HG02981 (cell line): ENCODE data around the gene SPATA22.
"Not testable (repeated sequence)": the region's sequence is repeated elsewhere in the genome, so short reads cannot be mapped to it uniquely, and the experiment has no call there.

ENCODE experiments used
- ATAC-seq: cut with Tn5 transposase; IDR thresholded peaks from one replicate; pipeline ENCODE4 v1.9.1; 2021; ENCODE audit warnings: mild to moderate bottlenecking, moderate library complexity; ENCODE audit not compliant: unreplicated experiment

Gene SPATA22

GRCh38 chr17:3475251-3475685 is 3.6 kb upstream of the SPATA22 start:
- ATAC-seq = no peak

GRCh38 chr17:3474212-3474611 is 2.6 kb upstream of the SPATA22 start:
- no peak for ATAC-seq

- no peak for ATAC-seq
Measured at GRCh38 chr17:3472137-3472536, 518 bp upstream of the SPATA22 start.

GRCh38 chr17:3469529-3469928 is 2.1 kb downstream of the SPATA22 start:
- no peak for ATAC-seq

- ATAC-seq = not testable (repeated sequence)
Measured at GRCh38 chr17:3466355-3466754, 5.3 kb downstream of the SPATA22 start.

GRCh38 chr17:3448059-3448665 is 23.5 kb downstream of the SPATA22 start:
- no peak for ATAC-seq

GRCh38 chr17:3447625-3448024 is 24.0 kb downstream of the SPATA22 start:
- ATAC-seq = no peak

- no peak for ATAC-seq
Measured at GRCh38 chr17:3440451-3440850, 31.2 kb downstream of the SPATA22 start.

- ATAC-seq = no peak
Measured at GRCh38 chr17:3438368-3438767, 33.3 kb downstream of the SPATA22 start.

- ATAC-seq = no peak
Measured at GRCh38 chr17:3433741-3434140, 37.9 kb downstream of the SPATA22 start, which contains the start of gene OR1E2. OR1E2 (minus strand) TSS chr17:3433841; CDS start chr17:3433841, 0 bp downstream.

- not testable (repeated sequence) for ATAC-seq
Measured at GRCh38 chr17:3433215-3433614, 38.4 kb downstream of the SPATA22 start.

- no peak for ATAC-seq
Measured at GRCh38 chr17:3418222-3418621, 53.4 kb downstream of the SPATA22 start.

GRCh38 chr17:3415610-3416009 is 56.0 kb downstream of the SPATA22 start:
- ATAC-seq = no peak

GRCh38 chr17:3412216-3412615 is 59.4 kb downstream of the SPATA22 start:
- not testable (repeated sequence) for ATAC-seq

GRCh38 chr17:3411070-3411469 is 60.5 kb downstream of the SPATA22 start, which contains the start of gene OR3A3:
OR3A3 (plus strand) TSS chr17:3411370.
- ATAC-seq = no peak

- ATAC-seq = not testable (repeated sequence)
Measured at GRCh38 chr17:3403856-3404255, 67.8 kb downstream of the SPATA22 start.

- ATAC-seq = no peak
Measured at GRCh38 chr17:3401786-3402185, 69.8 kb downstream of the SPATA22 start.

- ATAC-seq = no peak
Measured at GRCh38 chr17:3400055-3400454, 71.6 kb downstream of the SPATA22 start.

- no peak for ATAC-seq
Measured at GRCh38 chr17:3398310-3398709, 73.3 kb downstream of the SPATA22 start, which contains the start of gene OR1E1. OR1E1 (minus strand) TSS chr17:3398410; CDS start chr17:3398410, 0 bp downstream.

- ATAC-seq = not testable (repeated sequence)
Measured at GRCh38 chr17:3397801-3398200, 73.8 kb downstream of the SPATA22 start.
